Measurements from ENCODE around the gene CD86.

CD86 gene

DNA sequence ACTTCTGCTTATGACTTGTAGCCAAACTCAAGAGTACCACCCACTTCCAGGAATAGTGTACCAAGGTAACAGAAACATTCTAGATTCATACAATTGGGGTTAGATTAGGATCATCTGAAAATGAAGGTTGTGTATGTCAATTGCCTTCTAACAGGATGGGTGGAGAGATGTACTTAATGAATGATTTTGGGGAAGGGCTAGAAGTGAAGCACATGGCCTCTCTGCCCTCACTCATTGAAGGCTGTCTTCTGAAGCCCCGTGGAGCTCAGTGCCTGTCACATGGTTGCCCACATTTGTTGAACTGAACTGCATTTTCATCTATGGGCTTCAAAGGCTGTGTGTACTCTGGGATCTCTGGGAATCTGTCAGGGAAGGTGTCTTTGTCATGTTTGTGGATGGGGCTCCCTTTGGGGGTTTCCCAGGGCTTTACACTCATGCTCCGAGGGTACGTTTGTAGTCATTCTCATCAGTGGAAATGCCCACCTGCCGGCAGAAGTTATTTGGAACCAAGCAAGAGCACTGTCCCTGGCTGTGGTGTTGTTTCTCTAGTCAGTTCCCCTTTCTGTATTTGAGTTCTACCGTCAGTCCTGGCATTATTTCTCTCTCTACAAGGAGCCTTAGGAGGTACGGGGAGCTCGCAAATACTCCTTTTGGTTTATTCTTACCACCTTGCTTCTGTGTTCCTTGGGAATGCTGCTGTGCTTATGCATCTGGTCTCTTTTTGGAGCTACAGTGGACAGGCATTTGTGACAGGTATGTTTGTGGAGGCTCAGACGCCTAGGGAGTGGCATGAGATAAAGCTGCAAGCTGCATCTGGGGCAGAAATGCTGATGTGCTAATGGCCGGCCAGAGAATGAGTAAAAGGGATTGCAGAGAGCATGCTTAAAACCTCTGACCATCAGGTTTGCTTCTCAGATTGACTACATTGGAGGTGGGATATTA, 22.4 kb downstream of the CD86 start:
- TF ChIP-seq, protein P1, sequence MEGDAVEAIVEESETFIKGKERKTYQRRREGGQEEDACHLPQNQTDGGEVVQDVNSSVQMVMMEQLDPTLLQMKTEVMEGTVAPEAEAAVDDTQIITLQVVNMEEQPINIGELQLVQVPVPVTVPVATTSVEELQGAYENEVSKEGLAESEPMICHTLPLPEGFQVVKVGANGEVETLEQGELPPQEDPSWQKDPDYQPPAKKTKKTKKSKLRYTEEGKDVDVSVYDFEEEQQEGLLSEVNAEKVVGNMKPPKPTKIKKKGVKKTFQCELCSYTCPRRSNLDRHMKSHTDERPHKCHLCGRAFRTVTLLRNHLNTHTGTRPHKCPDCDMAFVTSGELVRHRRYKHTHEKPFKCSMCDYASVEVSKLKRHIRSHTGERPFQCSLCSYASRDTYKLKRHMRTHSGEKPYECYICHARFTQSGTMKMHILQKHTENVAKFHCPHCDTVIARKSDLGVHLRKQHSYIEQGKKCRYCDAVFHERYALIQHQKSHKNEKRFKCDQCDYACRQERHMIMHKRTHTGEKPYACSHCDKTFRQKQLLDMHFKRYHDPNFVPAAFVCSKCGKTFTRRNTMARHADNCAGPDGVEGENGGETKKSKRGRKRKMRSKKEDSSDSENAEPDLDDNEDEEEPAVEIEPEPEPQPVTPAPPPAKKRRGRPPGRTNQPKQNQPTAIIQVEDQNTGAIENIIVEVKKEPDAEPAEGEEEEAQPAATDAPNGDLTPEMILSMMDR (IDR thresholded peaks at IDR 0.05; ENCODE audit: insufficient read depth, low read depth, low read length, missing control alignments) = peak; percentile 2
- H3K4me3 ChIP-seq (ENCODE audit: low read depth, low read length) = peak overlapping the region; percentile 64
- DNase-seq (ENCODE audit: low read depth) = peak; percentile 82

DNA sequence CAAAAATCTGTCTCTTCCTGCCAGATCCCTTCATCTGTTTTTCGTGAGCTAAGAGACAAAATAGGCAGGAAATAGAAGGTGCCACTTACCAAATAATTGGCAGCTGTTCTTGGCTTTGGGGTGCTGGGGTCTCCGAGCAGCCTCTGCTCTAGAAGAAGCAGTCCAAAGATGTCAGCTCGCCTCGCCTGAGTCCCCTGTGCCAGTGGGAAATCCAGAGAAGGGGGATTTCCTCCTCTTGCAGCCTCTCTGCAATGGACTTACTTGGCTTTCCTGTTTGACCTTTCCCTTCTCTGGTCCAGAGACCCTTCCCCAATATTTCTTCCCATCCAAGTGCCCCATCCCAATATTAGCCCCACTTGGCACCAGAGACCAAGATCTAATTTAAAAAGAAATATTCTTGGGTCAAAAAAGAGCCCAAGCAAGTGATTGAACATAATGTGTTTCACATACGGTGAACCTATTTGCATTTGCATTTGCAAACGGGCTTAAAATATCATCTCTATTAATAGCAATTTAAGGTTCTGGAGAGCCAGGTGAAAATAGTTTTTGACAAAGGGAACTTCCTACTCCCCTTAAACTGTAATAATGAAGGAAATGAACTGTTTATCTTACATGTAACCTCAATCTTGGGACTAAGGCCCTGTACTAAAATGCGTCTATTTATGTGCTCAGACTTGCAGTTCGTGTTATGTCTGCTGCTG, 23.2 kb downstream of the CD86 start:
- peak; percentile 65 for DNase-seq (ENCODE audit: low read depth)
- TF ChIP-seq, protein P1 (IDR thresholded peaks at IDR 0.05; ENCODE audit: insufficient read depth, low read depth, low read length, missing control alignments) = no peak

DNA sequence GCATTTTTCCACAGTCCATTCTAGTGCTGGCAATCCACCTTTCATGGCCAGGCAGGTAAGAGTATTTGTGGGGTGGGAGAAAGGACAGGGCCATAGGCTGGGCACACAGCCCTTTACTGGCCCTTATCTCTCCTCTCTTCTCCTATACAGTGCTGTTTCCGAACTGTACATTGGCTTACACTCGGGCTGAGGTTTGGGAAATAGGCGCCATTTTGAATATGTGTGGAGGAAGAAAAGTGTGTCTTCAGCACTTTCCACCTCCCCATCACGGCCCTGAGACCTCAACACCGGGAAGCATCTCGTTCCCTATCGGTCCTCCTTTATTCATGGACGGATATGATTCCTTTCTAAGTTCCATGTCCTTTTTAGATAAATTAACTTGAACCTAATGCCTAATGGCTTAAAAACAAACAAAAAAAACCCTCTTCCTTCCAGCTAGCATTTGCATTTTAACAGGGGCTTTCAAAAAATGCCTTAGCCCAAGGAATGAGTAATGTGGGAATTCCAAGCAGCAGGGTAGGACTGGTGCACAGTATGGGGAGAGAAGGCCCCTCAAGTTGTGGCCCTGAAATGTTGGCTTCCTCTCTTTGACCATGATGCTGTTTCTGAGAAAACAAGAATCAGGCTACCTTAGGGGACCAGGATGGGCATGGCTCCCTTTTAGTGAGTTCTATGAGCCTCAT, 24.5 kb downstream of the CD86 start:
- H3K4me3 ChIP-seq (ENCODE audit: low read depth, low read length) = peak overlapping the region; percentile 64
- peak; percentile 56 for DNase-seq (ENCODE audit: low read depth)
- TF ChIP-seq, protein P1 (IDR thresholded peaks at IDR 0.05; ENCODE audit: insufficient read depth, low read depth, low read length, missing control alignments) = no peak

More for the DNA sequence above, 23.2 kb downstream of the CD86 start:
- peak overlapping the region; percentile 64 for H3K4me3 ChIP-seq (ENCODE audit: low read depth, low read length)

DNA sequence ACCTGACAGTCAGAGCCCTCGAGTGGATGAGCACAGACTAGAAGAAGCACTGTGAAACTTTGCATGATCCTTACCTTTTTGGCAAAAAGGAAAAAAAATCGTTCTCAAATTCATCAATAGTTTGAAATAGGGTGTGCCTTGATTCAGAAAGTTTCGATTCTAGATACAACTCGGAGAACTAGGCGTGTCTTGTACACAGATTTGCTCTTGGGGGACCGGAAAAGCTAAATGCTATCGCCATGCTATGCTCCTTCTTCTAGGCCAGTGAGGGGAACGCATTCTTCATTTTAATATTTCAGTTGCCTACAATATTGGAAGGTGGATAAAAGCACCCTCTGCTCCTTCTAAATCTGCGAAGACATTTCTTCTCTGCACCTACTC, 25.0 kb downstream of the CD86 start:
- TF ChIP-seq, protein P1 (IDR thresholded peaks at IDR 0.05; ENCODE audit: insufficient read depth, low read depth, low read length, missing control alignments) = no peak
- peak overlapping the region; percentile 64 for H3K4me3 ChIP-seq (ENCODE audit: low read depth, low read length)
- peak; percentile 85 for DNase-seq (ENCODE audit: low read depth)

DNA sequence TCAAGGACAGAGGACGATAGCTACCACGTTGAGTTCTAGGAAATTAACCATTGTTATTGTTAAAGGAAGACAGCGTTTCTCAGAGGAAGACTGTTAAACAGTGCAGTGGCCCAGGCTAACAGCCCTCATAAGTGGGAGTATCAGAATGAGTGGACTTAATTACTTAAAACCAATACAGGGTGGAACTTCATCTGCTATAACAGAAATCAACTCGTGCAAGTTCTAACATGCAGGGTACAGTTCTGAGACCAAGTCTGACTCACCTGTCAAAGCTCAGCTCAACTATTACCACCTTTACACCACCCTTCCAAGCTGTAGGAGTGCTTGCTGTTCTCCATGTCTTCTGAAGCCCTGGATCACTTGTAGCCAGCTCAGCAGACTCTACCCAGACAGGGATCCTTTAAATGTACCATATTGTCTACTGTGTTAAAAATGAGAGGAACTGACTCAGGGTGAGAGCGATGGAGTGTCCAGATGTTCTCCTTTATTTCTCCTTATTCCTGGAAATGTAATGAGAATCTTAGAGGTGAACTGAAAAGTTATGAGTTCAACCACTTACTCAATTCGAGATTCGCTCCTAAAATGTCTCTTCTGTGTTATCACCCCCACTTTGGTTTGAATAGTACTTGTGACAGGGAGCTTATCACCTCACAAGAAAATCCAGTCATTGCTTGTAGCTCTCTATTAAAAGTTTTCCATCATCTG, 26.5 kb downstream of the CD86 start:
- peak overlapping the region; percentile 64 for H3K4me3 ChIP-seq (ENCODE audit: low read depth, low read length)
- TF ChIP-seq, protein P1 (IDR thresholded peaks at IDR 0.05; ENCODE audit: insufficient read depth, low read depth, low read length, missing control alignments) = no peak
- peak; percentile 86 for DNase-seq (ENCODE audit: low read depth)

DNA sequence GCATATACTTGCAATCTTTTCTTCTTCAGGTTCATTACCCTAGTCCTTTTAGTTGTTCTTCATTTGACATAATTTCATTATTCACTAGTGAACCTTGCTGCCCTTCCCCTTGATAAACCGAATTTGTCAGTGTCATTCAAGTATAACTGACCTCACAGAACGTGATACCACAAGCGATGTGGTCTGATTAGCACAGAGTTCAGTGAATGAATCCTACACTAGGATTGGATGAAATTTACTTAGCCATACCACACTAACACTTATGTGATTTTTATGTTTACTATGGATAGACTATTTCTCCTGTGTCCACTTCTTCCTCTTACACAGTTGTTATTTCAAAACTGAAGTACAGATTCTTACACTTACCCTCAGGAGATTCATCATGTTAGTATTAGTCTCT, 27.2 kb downstream of the CD86 start:
- no peak for DNase-seq (ENCODE audit: low read depth)
- H3K4me3 ChIP-seq (ENCODE audit: low read depth, low read length) = no peak overlapping the region

More for the DNA sequence above, 27.2 kb downstream of the CD86 start:
- TF ChIP-seq, protein P1 (IDR thresholded peaks at IDR 0.05; ENCODE audit: insufficient read depth, low read depth, low read length, missing control alignments) = no peak

All from GM12865 (cell line).